MM.1S (cell line): ENCODE measurements around the gene TMED1.

ENCODE experiments used
- DNase-seq: peaks from one replicate; pipeline ENCODE4 v3.0.0-alpha.2; 2015
- H2AFZ ChIP-seq: fragments of 300-600 bp; sonication (generic); 2 replicates; pipeline ENCODE4 v1.6.0; 2016; ENCODE audit warnings: antibody characterized with exemption, low read length
- H3F3A ChIP-seq: fragments of 300-600 bp; sonication (generic); 2 replicates; pipeline ENCODE4 v1.6.1; 2016; ENCODE audit warnings: mild to moderate bottlenecking, antibody characterized with exemption, low read length, moderate library complexity, mixed read lengths; ENCODE audit not compliant: insufficient read depth
- H3K27ac ChIP-seq: fragments of 300-600 bp; sonication (generic); 2 replicates; pipeline ENCODE4 v1.5.1; 2016; ENCODE audit warnings: mild to moderate bottlenecking, low read length
- H3K27me3 ChIP-seq: fragments of 300-600 bp; sonication (generic); replicated peaks from 2 replicates; pipeline ENCODE4 v1.6.0; 2016; ENCODE audit warnings: low read length; ENCODE audit not compliant: insufficient read depth
- H3K36me3 ChIP-seq: fragments of 300-600 bp; sonication (generic); replicated peaks from 2 replicates; pipeline ENCODE4 v1.6.1; 2016; ENCODE audit warnings: mild to moderate bottlenecking, low read length, mixed read lengths; ENCODE audit not compliant: insufficient read depth
- H3K4me1 ChIP-seq: fragments of 300-600 bp; sonication (generic); 2 replicates; pipeline ENCODE4 v1.6.1; 2016; ENCODE audit warnings: low read length, mixed read lengths
- H3K4me2 ChIP-seq: fragments of 300-600 bp; sonication (generic); 2 replicates; pipeline ENCODE4 v1.6.0; 2016; ENCODE audit warnings: low read depth, low read length
- H3K4me3 ChIP-seq: fragments of 300-600 bp; sonication (generic); 2 replicates; pipeline ENCODE4 v1.5.1; 2016; ENCODE audit warnings: low read length, mixed read lengths
- H3K79me2 ChIP-seq: fragments of 300-600 bp; sonication (generic); 2 replicates; pipeline ENCODE4 v1.6.1; 2016; ENCODE audit warnings: mixed run types, low read length, mixed read lengths
- H3K9ac ChIP-seq: fragments of 300-600 bp; sonication (generic); 2 replicates; pipeline ENCODE4 v1.6.1; 2016; ENCODE audit warnings: low read length, mixed read lengths
- H3K9me2 ChIP-seq: fragments of 300-600 bp; sonication (generic); replicated peaks from 2 replicates; pipeline ENCODE4 v1.6.1; 2016; ENCODE audit warnings: mild to moderate bottlenecking, low read length, mixed read lengths; ENCODE audit not compliant: insufficient read depth
- H3K9me3 ChIP-seq: fragments of 300-600 bp; sonication (generic); replicated peaks from 2 replicates; pipeline ENCODE4 v1.6.1; 2016; ENCODE audit warnings: mild to moderate bottlenecking, low read length, mixed read lengths; ENCODE audit not compliant: insufficient read depth
- H4K20me1 ChIP-seq: fragments of 300-600 bp; sonication (generic); 2 replicates; pipeline ENCODE4 v1.6.1; 2016; ENCODE audit warnings: mild to moderate bottlenecking, low read length, moderate library complexity, mixed read lengths; ENCODE audit not compliant: insufficient read depth
- CTCF ChIP-seq: fragments of 300-600 bp; sonication (generic); IDR thresholded peaks from 2 replicates; pipeline ENCODE4 v1.5.1; 2016; ENCODE audit warnings: antibody characterized with exemption, low read length, mixed read lengths
- EZH2 ChIP-seq: fragments of 300-600 bp; sonication (generic); optimal IDR thresholded peaks from 2 replicates; pipeline ENCODE3; 2017; ENCODE audit warnings: low read depth, mild to moderate bottlenecking, antibody characterized with exemption, low read length, mixed read lengths
- EZH2phosphoT487 ChIP-seq: fragments of 300-600 bp; sonication (generic); IDR thresholded peaks from 2 replicates; pipeline ENCODE4 v1.6.1; 2018; ENCODE audit warnings: antibody characterized with exemption, low read length

Gene TMED1

GRCh38 chr19:10800488-10800887 is 35.5 kb downstream of the TMED1 start:
- Histone ChIP-seq H2AFZ (no peak overlapping the region), H3K4me3 (no peak overlapping the region), H3K9ac (no peak overlapping the region), H3K79me2 (no peaks in the 10 kb centered on the region), H3K4me1 (no peaks in the 10 kb centered on the region), H3K9me3 (no peaks in the 10 kb centered on the region), H3K4me2 (no peak overlapping the region), H3K27ac (no peak overlapping the region), H3K36me3 (no peaks in the 10 kb centered on the region), H4K20me1 (no peaks in the 10 kb centered on the region), H3K9me2 (no peaks in the 10 kb centered on the region), H3F3A (no peaks in the 10 kb centered on the region), H3K27me3 (no peaks in the 10 kb centered on the region)
- no peak for TF ChIP-seq EZH2
- no peak for TF ChIP-seq EZH2phosphoT487
- no peak for TF ChIP-seq CTCF
- DNase-seq: no peak

DNA sequence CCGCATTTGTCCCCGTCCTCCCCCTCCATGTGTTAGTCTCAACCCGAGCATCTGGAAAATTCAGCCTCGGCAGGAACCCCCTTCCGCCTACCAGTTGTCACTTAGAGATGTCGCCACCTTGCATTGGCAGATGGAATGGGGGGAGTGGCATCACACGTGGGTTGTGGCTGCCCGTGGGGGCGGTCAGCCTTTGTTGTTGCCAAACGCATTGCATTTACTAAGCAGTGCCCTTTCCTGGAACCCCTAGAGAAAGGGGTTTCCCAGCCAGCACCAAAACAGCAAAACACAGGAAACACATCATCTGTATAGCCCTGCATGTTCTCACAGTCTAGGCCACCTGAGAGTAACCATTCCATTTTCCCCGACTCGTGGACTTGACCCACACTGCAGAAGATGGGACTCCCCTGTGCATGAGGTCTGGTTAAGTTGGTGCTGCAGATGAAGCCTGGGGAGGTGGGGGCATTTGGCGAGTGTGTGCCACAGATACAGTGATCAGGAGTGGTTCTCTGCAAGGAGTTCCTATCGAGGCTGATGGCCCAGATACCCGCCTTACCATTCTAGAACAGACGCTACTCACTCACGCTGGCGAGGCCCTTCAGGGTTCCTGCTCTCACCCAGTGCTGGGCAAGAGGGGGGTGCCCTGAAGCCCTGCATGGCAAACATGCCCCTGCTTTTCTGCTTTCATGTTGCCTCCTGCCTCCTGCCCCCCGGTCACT is 38.3 kb downstream of the TMED1 start:
- H2AFZ ChIP-seq: no peak overlapping the region
- H3K79me2 ChIP-seq: no peaks in the 10 kb centered on the region
- H3F3A ChIP-seq: no peaks in the 10 kb centered on the region
- DNase-seq: no peak
- H3K9ac ChIP-seq: no peak overlapping the region
- TF ChIP-seq EZH2 (no peak), EZH2phosphoT487 (no peak), CTCF (no peak)
- no peaks in the 10 kb centered on the region for H3K4me1 ChIP-seq
- H3K4me2 ChIP-seq: no peak overlapping the region
- no peaks in the 10 kb centered on the region for H4K20me1 ChIP-seq
- no peak overlapping the region for H3K4me3 ChIP-seq
- H3K36me3 ChIP-seq: 0 out of 2 replicates have a peak, but pooled peaks cover 3% of the 10 kb centered on the region
- no peak overlapping the region for H3K27ac ChIP-seq
- H3K9me3 ChIP-seq: no peaks in the 10 kb centered on the region
- H3K27me3 ChIP-seq: no peaks in the 10 kb centered on the region
- no peaks in the 10 kb centered on the region for H3K9me2 ChIP-seq

- H3K27ac ChIP-seq: no peak overlapping the region
- H3K9me2 ChIP-seq: no peaks in the 10 kb centered on the region
- no peak overlapping the region for H2AFZ ChIP-seq
- H3K79me2 ChIP-seq: no peaks in the 10 kb centered on the region
- no peak for TF ChIP-seq CTCF
- TF ChIP-seq EZH2: no peak
- no peak for TF ChIP-seq EZH2phosphoT487
- no peak overlapping the region for H3K4me3 ChIP-seq
- no peak for DNase-seq
- H3K4me2 ChIP-seq: no peak overlapping the region
- H3F3A ChIP-seq: no peaks in the 10 kb centered on the region
- H3K9ac ChIP-seq: no peak overlapping the region
- no peaks in the 10 kb centered on the region for H4K20me1 ChIP-seq
- no peaks in the 10 kb centered on the region for H3K4me1 ChIP-seq
- no peaks in the 10 kb centered on the region for H3K9me3 ChIP-seq
- H3K27me3 ChIP-seq: no peaks in the 10 kb centered on the region
- 0 out of 2 replicates have a peak, but pooled peaks cover 3% of the 10 kb centered on the region for H3K36me3 ChIP-seq
These were observed 38.9 kb downstream of the TMED1 start for GRCh38 chr19:10797078-10797477.
